DMS 273 treated with DMSO at 0.1 percent for 48 hours (cell line): Measurements from ENCODE around the gene CD48.
A peak's percentile ranks its signal among the peaks of the same experiment; 100 is the strongest.
"Not testable (repeated sequence)": the region's sequence is repeated elsewhere in the genome, so short reads cannot be mapped to it uniquely, and the experiment has no call there.

Source experiments
- DNase-seq: peaks from one replicate; lab custom pipeline; 2025; lab: John Stamatoyannopoulos, UW

CD48 gene

GRCh38 chr1:160712525-160713080 lies 981 bp upstream of the CD48 start:
- DNase-seq: not testable (repeated sequence)

- no peak for DNase-seq
Measured at GRCh38 chr1:160711276-160711601, 383 bp downstream of the CD48 start.

GRCh38 chr1:160710517-160711252 lies 937 bp downstream of the CD48 start:
- DNase-seq: no peak

GRCh38 chr1:160709715-160710114 lies 1.9 kb downstream of the CD48 start:
- DNase-seq: no peak

GRCh38 chr1:160708801-160709200 lies 2.8 kb downstream of the CD48 start:
- no peak for DNase-seq

- no peak for DNase-seq
Measured at GRCh38 chr1:160708118-160708517, 3.5 kb downstream of the CD48 start.

- DNase-seq: no peak
Measured at GRCh38 chr1:160707236-160708064, 4.2 kb downstream of the CD48 start.

GRCh38 chr1:160706526-160707235 lies 4.9 kb downstream of the CD48 start:
- no peak for DNase-seq

- DNase-seq: no peak
Measured at GRCh38 chr1:160705742-160706141, 5.9 kb downstream of the CD48 start.

GRCh38 chr1:160705212-160705621 lies 6.4 kb downstream of the CD48 start:
- DNase-seq: not testable (repeated sequence)

- DNase-seq: no peak
Measured at GRCh38 chr1:160704250-160704649, 7.4 kb downstream of the CD48 start.

GRCh38 chr1:160702100-160702499 lies 9.5 kb downstream of the CD48 start:
- no peak for DNase-seq

- DNase-seq: not testable (repeated sequence)
Measured at GRCh38 chr1:160692390-160692789, 19.2 kb downstream of the CD48 start.

- no peak for DNase-seq
Measured at GRCh38 chr1:160685266-160685665, 26.4 kb downstream of the CD48 start.

GRCh38 chr1:160682983-160683865 lies 28.4 kb downstream of the CD48 start:
- DNase-seq: no peak

GRCh38 chr1:160681891-160682140 lies 29.8 kb downstream of the CD48 start:
- DNase-seq: no peak

- DNase-seq: peak; percentile 4
Measured at GRCh38 chr1:160681066-160681890, 30.3 kb downstream of the CD48 start.

GRCh38 chr1:160680399-160680798 lies 31.2 kb downstream of the CD48 start:
- DNase-seq: no peak

- DNase-seq: no peak
Measured at GRCh38 chr1:160679893-160680292, 31.7 kb downstream of the CD48 start.

GRCh38 chr1:160676869-160677597 lies 34.6 kb downstream of the CD48 start:
- DNase-seq: no peak
